ENCODE data around the gene ING3. TPM values are rescaled to one million over a fixed set of nuclear protein-coding genes. Genes with fewer than 3 reads are reported as not detected.

The ING3 gene
- total RNA-seq, 1 experiment from 2014 or later, result 12.6 TPM

- TF ChIP-seq OVOL2 (CRISPR knock-in tag; IDR thresholded peaks at IDR 0.05; ENCODE audit: borderline replicate concordance), result no peak
- TF ChIP-seq CREB1 (CRISPR knock-in tag; IDR thresholded peaks at IDR 0.05), result no peak
- TF ChIP-seq ETV6 (CRISPR knock-in tag; IDR thresholded peaks at IDR 0.05), result no peak
- no peak for TF ChIP-seq ZSCAN18 (CRISPR knock-in tag; IDR thresholded peaks at IDR 0.05)
- TF ChIP-seq MXD4 (CRISPR knock-in tag; IDR thresholded peaks at IDR 0.05; ENCODE audit: borderline replicate concordance), result no peak
- TF ChIP-seq NR2C2 (CRISPR knock-in tag; IDR thresholded peaks at IDR 0.05), result no peak
These were observed 72.6 kb downstream of the ING3 start (continued) for GRCh38 chr7:121023194-121023593.

GRCh38 chr7:121023683-121024511 is 73.3 kb downstream of the ING3 start:
- Mint-ChIP-seq H3K27me3 (ENCODE audit: low read depth) (no peaks in the 10 kb centered on the region), H3K9me3 (0 out of 2 replicates have a peak, but pooled peaks cover 5% of the 10 kb centered on the region), H3K4me1 (peaks cover 13% of the 10 kb centered on the region), H3K27ac (no peak overlapping the region), H3K4me3 (no peak overlapping the region), H3K36me3 (no peaks in the 10 kb centered on the region)
- TF ChIP-seq PRRX2 (CRISPR knock-in tag; IDR thresholded peaks at IDR 0.05) (no peak), RELA (CRISPR knock-in tag; IDR thresholded peaks at IDR 0.05; ENCODE audit: borderline replicate concordance) (no peak), GABPB1 (CRISPR knock-in tag; IDR thresholded peaks at IDR 0.05) (no peak), CREM (CRISPR knock-in tag; IDR thresholded peaks at IDR 0.05) (no peak), NR2C2 (CRISPR knock-in tag; IDR thresholded peaks at IDR 0.05) (no peak), NFATC4 (CRISPR knock-in tag; IDR thresholded peaks at IDR 0.05) (no peak), ZNF671 (CRISPR knock-in tag; IDR thresholded peaks at IDR 0.05) (no peak), SOX15 (CRISPR knock-in tag; IDR thresholded peaks at IDR 0.05) (no peak), CTCF (IDR thresholded peaks at IDR 0.05) (no peak)
- DNase-seq (ENCODE audit: low spot score) (no peak), ATAC-seq (no peak)
- CTCF ChIA-PET, result interaction anchor here (1.6 kb wide), 1 partner anchor 84 kb away, joined by 4 read pairs; no protein-coding TSS in a partner anchor
- POLR2A ChIA-PET, result no interaction called here

- DNase-seq (ENCODE audit: low spot score), result no peak
- Mint-ChIP-seq H3K27me3 (ENCODE audit: low read depth) (no peaks in the 10 kb centered on the region), H3K36me3 (no peaks in the 10 kb centered on the region), H3K4me1 (peaks cover 13% of the 10 kb centered on the region), H3K9me3 (0 out of 2 replicates have a peak, but pooled peaks cover 5% of the 10 kb centered on the region), H3K27ac (no peak overlapping the region), H3K4me3 (no peak overlapping the region)
- CTCF ChIA-PET, result interaction anchor here (1.6 kb wide), 1 partner anchor 84 kb away, joined by 4 read pairs; no protein-coding TSS in a partner anchor
- POLR2A ChIA-PET, result no interaction called here
- ATAC-seq, result no peak
- TF ChIP-seq E2F5 (CRISPR knock-in tag; IDR thresholded peaks at IDR 0.05), result no peak
- TF ChIP-seq AFF4 (CRISPR knock-in tag; IDR thresholded peaks at IDR 0.05; ENCODE audit: borderline replicate concordance), result no peak
- no peak for TF ChIP-seq ZNF263 (CRISPR knock-in tag; IDR thresholded peaks at IDR 0.05; ENCODE audit: low read depth)
- no peak for TF ChIP-seq ZNF138 (CRISPR knock-in tag; conservative IDR thresholded peaks at IDR 0.05)
- TF ChIP-seq NR1H2 (CRISPR knock-in tag; IDR thresholded peaks at IDR 0.05), result no peak
- no peak for TF ChIP-seq ETV6 (CRISPR knock-in tag; IDR thresholded peaks at IDR 0.05)
- TF ChIP-seq KAT7 (CRISPR knock-in tag; IDR thresholded peaks at IDR 0.05; ENCODE audit: borderline replicate concordance), result no peak
- TF ChIP-seq ZNF425 (CRISPR knock-in tag; conservative IDR thresholded peaks at IDR 0.05), result no peak
- no peak for TF ChIP-seq CREB1 (CRISPR knock-in tag; IDR thresholded peaks at IDR 0.05)
- no peak for TF ChIP-seq ATF2 (CRISPR knock-in tag; IDR thresholded peaks at IDR 0.05; ENCODE audit: borderline replicate concordance, low read depth)
These were observed 74.0 kb downstream of the ING3 start for GRCh38 chr7:121024611-121025010.
